NCI-H1417 treated with DMSO at 0.1 percent for 48 hours (cell line): ENCODE data around the gene LSM14A.
"Not testable (repeated sequence)": the region's sequence is repeated elsewhere in the genome, so short reads cannot be mapped to it uniquely, and the experiment has no call there.

ENCODE experiments used
- DNase-seq: peaks from one replicate; lab custom pipeline; 2025; lab: John Stamatoyannopoulos, UW

LSM14A gene

DNA sequence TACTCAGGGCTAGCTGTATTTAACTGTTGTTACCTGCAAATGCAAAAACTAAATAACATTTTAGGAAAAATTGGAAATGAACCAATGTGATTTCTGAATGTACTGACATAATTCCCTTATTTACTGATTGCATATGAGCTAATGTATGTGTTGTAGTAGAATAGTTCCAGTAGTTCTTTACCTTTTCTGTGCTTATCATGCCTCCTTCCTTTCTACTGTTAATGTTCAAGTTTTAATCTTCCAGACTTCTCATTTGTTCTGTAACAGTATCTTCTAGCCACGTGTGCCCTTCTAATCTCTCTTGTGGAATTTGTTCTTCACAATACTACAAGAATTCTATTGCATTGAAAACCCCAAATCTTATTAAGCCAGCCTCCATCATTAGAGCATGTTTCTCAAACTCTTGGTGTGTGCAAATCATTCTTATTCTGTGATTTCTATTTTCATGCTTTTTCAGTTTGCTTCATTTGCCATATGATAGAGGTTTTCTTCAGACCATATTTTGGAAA, 17.7 kb downstream of the LSM14A start:
- DNase-seq = no peak

DNA sequence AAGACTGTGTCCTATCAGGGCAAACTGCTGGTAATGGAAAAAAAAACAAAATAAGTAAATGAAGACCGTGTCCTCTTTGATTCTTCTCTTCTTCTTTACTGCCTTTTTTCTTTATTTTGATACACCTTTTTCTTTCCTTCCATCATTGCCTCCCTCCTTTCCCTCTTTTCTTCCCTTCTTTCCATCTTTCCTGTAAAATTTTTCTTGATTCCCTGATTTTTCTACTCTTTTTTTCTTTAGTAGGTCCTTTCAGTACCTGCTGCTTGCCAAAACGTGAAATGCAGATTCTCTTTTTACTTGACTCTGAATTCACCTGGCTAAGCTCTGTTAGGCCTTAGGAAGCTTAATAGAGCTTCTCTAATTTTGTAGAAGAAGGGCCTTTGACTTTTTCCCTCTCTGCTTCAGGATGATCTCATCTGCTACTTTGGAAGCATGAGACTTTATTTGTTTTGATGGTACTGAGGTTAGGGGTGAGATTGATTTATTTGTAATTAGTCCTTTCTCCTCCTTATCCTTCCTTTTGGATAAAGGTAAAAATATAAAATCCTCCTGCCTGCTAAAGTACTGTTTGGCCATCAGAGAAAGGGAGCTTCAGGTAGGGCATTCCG, 19.2 kb downstream of the LSM14A start:
- DNase-seq = no peak

DNA sequence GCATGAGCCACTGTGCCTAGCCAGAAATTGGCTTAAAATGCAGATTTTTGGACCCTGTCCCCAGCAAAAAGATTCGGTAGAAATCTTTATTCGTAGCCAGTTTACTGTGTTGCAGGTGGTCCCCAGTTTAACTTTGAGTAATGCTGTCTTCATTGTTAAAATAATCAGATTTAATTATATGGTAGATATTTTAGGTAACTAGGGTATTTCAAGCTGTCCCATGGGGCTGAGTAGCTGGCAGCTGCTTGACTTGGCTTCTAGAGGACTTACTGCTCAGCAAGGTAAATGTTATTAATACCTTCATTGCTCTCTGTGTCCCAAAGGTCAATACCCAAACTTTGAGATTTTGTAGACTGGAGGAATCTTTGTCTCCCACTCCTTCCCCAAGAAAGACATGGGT, 21.1 kb downstream of the LSM14A start:
- no peak for DNase-seq

DNA sequence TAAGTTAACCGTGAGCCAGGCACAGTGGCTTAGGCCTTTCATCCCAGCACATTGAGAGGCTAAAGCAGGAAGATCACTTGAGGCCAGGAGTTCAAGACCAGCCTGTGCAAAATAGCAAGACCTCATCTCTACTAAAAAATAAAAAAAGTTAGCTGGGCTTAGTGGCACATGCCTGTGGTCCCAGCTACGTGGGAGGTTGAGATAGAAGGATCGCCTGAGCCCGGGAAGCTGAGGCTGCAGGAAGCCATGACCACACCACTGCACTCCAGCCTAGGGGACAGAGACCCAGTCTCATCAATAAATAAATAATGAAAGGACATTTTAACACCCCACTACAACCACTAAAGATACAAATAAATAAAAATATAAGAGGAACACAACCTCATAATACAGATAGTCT, 21.6 kb downstream of the LSM14A start:
- DNase-seq = no peak

DNA sequence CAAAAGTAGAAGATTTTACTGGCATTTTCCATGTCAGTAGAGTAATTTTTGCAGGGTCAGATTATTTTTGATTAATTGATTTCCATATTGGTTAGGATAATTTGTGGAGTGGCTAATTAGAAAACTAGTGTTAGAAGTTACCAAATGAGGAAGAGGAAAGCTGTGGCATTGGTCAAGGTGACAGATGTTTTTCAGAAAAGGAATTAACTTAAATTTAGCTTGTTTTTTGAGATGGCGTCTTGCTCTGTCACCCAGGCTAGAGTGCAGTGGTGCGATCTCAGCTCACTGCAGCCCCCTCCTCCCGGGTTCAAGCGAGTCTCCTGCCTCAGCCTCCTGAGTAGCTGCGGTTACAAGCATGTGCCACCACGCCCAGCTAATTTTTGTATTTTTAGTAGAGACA, 28.8 kb downstream of the LSM14A start:
- no peak for DNase-seq

DNA sequence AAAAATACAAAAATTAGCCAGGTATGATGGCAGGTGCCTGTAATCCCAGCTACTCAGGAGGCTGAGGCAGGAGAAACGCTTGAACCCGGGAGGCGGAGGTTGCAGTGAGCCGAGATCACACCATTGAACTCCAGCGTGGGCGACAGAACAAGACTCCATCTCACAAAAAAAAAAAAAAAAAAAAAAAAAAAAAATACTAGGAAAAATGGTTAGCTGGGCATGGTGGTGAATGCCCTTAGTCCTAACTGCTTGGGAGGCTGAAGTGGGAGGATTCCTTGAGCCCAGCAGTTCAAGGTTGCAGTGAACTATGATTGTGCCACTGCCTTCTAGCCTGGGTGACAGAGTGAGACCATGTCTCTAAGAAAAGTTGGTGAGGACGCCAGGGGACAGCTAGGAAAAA, 33.0 kb downstream of the LSM14A start:
- not testable (repeated sequence) for DNase-seq

DNA sequence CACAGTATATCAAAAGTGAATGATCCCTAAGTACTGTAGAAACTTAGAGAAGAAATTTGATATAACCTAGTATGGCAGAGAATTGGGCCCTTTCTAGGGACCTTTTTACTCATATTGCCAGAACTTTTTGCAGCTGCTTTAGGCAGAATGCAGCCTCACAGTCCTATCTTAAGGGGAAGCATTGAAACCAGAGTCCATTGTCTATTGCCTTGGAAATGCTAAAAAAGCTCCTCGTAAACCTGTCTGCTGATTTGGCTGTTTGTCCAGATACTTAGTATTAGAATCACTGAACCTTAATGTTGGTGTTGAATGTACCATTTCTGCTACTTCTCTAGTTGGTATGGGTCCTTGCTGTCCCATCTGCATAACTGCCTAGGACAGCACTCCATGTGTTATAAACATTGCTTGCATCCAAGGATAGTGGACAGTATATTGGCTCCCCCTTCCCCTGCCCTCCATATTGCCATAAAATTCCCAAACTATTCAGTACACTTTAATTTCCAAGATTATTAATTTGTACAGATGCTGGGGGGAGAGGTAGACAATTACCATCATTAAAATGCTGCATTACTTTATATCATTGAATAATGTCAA, 36.1 kb downstream of the LSM14A start:
- no peak for DNase-seq

DNA sequence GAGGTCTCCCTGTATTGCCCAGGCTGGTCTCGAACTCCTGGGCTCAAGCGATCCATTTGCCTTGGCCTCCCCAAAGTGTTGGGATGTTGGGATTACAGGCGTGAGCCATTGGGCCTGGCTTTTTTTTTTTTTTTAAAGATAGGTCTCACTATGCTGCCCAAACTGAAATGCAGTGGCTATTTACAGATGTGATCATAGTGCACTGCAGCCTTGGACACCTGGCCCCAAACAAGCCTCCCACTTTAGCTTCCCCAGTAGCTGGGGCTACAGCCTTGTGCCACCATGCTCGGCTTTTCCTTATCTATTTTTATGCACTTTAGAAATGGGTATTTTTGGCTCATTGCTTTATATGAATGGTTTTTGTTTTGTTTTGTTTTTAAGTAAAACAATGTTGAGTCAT, 37.4 kb downstream of the LSM14A start:
- DNase-seq = no peak

DNA sequence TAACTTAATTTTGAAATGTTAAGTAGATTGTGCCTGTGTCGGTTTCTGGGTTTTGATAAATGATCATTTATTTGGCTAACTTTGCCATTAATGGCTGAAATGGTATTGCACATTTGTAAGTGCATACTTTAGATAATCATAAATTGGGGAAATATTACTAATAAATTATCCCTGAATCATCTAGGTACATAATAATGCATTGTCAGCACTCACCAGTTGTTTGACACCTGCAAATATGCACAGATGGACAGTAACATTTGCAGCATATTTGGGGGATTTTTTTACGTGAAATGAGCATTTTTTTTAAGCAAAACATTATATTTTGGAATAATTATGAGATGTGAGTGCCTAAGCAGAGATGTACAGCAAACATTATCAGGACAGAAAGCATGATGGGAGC, 41.0 kb downstream of the LSM14A start:
- no peak for DNase-seq

DNA sequence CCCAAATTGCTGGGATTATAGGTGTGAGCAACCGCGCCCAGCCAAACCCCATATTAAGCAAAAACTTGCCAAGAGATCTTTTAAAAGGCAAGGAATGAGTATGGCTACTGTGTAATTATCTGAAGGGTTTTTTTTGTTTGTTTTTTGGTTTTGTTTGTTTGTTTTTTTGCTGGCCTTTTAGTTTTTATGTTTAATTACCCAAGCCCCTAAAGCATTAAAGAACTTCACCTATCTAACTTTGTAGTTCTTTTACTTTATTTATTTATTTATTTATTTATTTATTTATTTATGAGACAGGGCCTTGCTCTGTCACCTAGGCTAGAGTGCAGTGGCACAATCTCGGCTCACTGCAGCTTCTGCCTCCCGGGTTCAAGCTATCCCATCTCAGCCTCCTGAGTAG, 41.7 kb downstream of the LSM14A start:
- DNase-seq = no peak

DNA sequence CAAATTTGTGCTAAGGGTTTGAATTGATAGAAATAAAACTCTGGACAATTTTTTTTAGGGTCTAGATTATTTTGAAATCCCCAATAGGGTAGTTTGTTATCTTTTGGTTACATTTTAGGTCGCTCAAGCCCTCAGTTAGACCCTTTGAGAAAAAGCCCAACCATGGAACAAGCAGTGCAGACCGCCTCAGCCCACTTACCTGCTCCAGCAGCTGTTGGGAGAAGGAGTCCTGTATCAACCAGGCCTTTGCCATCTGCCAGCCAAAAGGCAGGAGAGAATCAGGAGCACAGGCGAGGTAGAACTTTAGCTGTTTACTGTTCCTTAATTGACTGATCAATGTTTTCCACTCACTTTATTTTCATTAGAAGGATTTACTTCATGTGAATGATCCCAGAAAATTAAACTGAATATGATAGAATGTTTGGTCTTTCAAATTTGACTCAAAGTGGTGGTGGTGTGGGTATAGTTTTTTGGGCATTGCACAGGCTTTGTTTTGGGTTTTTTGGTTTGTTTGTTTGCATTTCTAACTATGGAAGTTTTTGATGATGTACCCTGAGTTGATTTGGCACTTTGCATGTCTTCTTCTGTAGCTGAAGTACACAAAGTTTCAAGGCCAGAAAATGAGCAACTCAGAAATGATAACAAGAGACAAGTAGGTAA, 42.8 kb downstream of the LSM14A start:
- DNase-seq = no peak

DNA sequence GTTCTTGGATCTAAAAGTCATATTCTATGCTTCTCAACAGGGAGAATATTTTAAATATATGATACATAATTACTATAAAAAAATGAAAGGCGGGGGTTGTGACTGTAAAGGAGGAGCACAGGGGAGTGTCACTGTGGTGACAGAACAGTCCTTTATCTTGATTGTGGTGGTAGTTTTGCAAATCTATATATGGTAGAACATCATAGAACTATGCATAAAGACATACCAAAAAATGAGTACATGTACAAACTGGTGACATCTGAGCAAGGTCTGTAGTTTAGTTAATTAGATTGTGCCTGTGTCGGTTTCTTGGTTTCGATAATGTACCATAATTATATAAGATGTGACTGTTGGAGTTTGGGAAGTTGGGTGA, 43.3 kb downstream of the LSM14A start:
- DNase-seq = no peak

DNA sequence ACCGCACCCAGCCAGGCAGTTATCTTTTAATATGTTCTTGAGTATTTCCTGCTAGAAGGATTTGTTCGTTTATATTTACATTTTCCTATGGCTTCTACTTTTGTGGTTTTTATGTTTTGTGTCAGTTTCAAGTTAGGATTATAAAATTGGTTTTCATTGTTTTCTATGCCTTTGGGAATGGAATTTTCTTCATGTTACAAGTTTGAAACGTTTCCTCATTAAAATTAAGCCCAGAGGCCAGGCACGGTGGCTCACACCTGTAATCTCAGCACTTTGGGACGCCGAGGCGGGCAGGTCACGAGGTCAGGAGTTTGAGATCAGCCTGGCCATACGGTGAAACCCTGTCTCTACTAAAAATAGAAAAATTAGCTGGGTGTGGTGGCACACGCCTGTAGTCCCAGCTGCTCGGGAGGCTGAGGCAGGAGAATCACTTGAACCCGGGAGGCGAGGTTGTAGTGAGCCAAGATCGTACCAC, 44.5 kb downstream of the LSM14A start:
- not testable (repeated sequence) for DNase-seq

DNA sequence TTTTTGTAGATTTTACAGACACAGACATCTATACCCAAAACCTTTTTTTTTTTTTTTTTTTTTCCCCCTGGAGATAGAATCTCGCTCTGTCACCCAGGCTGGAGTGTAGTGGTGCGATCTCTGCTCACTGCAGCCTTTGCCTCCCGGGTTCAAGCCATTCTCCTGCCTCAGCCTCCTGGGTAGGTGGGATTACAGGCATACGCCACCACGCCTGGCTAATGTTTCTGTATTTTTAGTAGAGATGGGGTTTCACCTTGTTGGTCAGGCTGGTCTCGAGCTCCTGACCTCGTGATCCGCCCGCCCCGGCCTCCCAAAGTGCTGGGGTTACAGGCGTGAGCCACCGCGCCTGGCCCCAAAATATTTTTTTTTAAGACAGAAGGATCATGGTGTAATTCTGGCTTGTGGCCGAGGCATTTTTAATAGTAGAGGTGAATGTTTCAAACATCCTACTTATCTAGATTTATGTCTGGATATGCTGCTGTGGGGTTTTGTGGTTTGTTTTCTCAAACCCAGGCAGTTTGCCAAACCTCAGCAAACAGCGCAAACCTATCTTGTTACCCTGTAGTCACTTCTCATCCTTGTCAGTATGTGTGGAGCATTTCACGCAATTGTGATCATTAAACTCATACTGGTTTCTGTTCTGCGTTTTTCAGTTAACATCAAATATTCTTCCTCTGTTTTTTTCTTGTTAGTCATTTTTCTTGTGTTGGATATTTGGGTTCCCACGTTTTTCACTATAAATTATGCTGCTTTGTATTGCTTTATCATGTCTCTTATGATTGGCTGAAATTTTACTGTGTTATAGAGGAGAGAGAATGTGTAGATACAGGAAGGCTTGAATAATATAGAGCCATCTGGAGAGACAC, 45.9 kb downstream of the LSM14A start:
- no peak for DNase-seq

DNA sequence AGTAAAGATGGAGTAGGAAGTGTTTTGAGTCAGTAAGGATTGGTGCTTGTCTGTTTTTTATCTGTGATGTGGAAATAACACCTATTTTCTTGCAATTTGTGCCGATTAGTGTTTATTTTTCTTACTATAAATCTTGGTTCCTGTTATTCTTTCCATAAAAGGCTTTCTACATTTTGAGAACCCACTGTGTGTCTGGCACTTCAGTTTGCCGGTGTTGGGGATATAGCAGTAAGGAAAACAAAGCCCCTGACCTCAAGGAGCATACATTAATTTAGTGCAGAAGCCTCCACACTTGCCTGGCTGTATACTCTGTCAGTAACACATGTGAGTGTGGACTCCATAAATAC, 46.5 kb downstream of the LSM14A start:
- DNase-seq = no peak

DNA sequence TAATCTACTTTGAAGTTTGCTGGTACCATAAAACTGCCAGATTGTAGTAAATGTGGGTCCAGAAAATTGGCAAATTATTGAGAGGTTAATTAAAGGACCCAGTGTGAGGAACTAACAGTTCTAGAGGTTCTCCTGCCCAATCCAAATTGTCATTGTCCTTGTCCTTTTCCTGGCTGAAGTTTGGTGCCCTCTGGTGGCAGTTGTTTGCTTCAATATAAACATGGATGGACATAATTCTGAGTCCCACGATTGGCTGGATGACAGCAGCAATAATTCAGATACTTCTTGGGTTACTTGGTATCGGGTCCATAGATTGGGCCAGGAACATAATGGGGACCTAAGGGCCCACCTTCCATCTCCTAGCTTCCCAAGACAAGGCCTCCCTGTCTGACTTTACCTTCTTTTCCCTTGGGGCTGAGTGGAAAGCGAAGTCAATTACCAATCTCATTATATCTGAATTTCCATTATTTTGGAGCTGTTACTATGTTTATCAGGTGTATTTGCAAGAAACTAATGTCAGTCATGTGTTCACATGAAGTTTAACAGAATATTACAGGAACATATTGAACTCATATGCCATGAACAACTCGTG, 48.3 kb downstream of the LSM14A start:
- DNase-seq = no peak

DNA sequence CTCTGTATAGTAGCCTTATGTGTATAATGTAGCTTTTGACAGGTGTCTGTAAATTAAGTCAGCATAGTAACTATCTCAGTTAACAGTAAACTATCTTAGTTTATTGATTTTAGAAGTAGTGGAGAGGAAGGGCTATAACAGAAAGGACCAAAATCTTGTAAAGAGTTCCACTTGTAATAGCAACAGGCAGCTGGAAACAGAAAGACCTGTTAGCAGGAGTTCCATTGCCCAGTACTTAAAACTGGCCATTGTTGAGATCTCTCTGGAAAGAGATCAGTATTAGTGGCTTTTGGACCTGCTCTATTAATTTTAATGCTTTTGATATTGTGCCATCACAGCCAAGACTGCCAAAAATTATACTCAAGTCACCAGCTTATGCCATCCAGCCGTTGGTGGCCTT, 50.1 kb downstream of the LSM14A start:
- no peak for DNase-seq

DNA sequence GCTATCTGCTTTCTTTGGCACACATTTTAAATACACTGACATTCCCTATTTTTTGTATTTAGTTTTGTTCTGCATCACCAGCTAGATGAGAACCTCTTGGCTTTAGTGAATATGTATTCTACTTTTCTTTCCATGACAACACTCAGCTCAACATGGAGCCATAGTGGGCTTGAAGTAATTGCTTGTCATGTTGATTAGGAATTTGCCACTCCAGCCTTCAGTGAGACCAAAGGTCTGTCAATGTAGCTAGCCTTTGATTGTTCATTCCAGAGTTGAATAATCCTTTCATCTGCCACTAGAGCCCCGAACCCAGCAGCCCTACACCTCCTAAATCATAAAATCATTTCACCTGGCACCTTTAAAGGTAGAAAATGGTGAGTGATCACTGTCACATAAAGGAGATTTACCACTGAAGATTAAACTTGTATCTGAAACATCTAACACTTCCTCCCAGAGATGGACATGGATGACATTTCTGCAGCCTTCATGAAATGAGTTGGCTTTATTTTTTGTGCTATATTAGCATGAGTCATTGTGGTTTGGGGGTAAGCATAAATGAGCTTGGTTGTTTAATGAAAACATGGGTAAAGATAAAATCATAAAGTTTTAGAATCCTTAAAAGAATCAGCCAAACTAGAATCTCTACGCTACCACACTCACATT, 52.8 kb downstream of the LSM14A start:
- DNase-seq = no peak

DNA sequence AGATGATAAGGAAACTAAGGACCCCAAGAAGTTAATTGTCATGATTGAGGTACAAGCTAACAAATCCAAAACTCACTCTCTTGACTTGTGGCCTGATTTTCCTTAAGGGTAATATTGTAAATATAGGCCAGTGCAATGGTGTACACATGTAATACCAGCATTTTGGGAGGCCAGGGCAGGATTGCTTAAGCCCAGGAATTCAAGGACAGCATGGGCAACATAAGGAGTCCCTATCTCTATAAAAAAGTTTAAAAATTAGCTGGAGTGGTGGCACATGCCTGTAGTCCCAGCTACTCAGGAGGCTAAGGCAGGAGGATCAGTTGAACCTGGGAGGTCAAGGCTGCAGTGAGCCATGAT, 53.3 kb downstream of the LSM14A start:
- no peak for DNase-seq

DNA sequence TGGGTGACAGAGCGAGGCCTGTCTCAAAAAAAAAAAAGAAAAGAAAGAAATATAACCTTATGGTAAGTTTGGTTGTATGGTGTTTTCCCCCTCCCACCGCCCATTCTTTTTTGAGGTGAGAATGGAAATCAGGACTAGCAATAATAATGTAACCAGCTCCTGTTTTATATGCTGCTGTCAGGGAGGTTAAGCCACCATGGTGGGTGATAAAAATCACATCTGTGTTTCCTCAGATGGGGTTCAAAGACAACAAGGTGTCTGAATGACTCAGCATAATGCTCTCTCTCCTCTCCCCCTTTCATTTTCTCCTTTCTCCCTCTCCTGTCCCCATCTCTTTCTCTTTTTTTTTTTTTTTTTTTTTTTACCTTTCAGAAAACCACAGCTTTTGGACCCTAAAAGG, 53.7 kb downstream of the LSM14A start:
- DNase-seq = no peak

DNA sequence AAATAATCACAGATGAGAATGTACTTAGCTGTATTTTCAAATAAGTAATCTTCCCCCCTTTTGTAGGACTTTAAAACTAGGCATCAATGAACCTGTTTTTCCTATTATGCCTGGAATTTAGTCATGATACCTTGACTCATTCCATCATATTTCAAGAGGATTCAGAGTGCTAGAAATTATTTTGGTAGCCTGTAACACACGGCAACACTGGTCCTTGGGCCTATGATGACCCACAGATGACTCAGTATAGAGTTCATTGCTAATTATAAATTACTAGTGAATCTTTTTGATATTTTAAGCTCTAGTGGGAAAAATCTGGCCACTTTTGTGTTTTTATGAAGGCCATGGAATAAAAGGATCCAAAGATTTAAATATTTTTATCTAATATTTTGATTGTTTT, 56.0 kb downstream of the LSM14A start:
- no peak for DNase-seq

DNA sequence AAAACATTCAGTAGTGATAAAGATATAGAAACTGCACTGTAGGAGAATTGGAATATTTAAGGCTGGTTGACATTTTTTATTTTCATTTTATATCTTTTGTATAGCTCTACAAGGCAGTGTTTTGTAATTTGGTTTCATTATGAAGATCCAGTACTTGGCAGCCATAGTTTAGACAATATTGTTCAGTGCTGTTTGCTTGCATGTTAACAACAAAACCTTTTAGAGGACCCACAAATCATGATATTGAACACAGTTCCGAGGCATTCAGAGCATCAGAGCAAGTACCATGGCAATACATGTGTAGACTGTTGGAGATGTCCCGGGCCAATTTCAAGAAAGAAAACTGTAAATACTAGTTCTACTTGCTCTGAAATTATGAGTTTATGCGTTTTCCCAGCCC, 56.5 kb downstream of the LSM14A start:
- no peak for DNase-seq
